NCI-H146 treated with DMSO at 0.1 percent for 48 hours (cell line): ENCODE data around the gene KCNRG.
"Not testable (repeated sequence)": the region's sequence is repeated elsewhere in the genome, so short reads cannot be mapped to it uniquely, and the experiment has no call there.

ENCODE experiments used
- DNase-seq: peaks from one replicate; lab custom pipeline; 2025; ENCODE audit not compliant: unreplicated experiment; lab: John Stamatoyannopoulos, UW

The KCNRG gene

GRCh38 chr13:50015258-50015657 lies at the start of gene KCNRG:
TSS of gene KCNRG (plus strand) at chr13:50015444. CDS start at chr13:50015494, 50 bp downstream.
- DNase-seq, result no peak

DNA sequence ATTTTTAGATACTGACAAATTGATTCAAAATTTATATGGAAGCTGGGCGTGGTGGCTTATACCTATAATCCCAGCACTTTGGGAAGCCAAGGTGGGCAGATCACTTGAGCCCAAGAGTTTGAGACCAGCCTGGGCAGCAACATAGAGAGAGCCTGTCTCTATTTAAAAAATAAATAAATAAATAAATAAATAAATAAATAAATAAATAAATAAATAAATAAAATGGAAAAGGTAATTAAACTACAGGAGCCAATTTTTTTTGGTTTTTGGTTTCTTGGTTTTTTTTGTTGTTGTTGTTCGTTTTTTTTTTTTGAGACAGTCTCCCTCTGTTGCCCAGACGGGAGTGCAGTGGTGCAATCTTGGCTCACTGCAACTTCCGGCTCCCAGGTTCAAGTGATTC lies 47.8 kb upstream of the KCNRG start:
- DNase-seq, result no peak

GRCh38 chr13:49972709-49973108 lies 42.5 kb upstream of the KCNRG start:
- no peak for DNase-seq

- DNase-seq, result no peak
Measured at GRCh38 chr13:49975826-49976225, 39.4 kb upstream of the KCNRG start.

- peak; percentile 34 for DNase-seq
Measured at GRCh38 chr13:49976314-49977258, 38.7 kb upstream of the KCNRG start.

DNA sequence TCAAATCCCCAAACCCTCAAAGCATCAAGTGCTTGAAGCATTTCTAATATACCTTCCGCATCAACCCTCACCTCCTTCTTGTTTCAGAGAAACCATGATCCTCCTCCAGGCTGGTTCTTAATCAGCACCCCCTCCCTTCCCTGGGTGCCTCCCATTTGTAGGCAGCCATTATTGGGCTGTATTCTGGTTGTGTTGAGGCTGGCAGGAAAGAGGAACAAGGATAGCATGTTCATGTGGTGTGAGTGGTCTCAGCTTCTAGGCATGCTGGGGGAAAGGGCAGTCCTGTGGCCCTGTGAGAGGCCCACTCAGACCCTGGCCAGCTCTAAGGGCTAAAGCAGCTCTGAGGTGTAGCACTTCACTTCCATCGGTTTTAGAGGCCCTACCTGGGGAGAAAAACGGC lies 37.3 kb upstream of the KCNRG start:
- no peak for DNase-seq

GRCh38 chr13:49980266-49980665 lies 35.0 kb upstream of the KCNRG start:
- DNase-seq, result no peak

DNA sequence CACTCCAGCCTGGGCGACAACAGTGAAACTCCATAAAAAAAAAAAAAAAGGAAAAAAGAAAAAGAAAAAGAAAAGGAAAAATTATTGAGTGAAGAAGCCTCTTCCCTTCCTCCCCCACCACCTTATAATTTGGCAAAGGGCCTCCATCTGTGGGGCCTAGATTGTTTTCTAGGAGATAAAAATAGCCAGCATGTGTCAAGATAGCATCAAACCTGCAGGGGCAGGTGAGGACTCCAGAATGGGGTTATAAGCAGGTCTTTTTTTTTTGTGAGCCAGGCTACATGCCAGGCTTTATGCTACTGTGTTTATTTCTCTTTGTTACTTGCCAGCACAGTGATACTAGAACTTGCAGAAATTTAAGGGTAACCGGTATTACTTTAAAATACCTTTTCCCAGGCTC lies 30.1 kb upstream of the KCNRG start:
- no peak for DNase-seq

GRCh38 chr13:49986471-49986870 lies 28.8 kb upstream of the KCNRG start:
- DNase-seq, result no peak

DNA sequence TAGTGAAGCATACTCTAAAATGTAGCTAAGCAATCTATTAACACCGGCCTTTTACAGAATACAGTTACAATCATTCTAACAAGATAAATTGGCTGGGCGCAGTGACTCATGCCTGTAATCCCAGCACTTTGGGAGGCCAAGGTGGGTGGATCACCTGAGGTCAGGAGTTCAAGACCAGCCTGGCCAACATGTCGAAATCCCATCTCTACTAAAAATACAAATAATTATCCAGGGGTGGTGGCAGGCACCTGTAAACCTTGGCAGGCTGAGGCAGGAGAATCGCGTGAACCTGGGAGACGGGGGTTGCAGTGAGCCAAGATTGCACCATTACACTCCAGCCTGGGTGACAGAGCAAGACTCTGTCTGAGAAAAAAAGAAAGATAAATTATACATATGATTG lies 24.6 kb upstream of the KCNRG start:
- not testable (repeated sequence) for DNase-seq

DNA sequence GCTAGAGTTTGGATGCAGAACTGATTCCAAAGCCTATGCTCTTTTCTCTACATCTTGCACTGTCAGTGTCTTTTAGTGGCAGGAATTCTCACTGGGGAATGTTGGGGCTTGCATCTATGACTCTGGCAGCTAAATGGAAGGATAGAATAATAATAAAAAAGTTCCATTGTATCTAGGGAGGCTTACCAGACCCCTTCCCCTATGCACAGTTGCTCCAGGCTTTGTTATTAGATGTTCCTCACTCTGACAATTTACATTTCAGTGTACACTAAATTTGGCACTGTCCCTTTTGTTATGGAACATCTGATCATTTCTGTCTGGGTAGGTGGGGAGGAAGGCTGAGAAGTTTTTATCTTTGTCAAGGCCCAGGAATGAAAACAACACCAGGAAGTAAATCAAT lies 22.1 kb upstream of the KCNRG start:
- no peak for DNase-seq

DNA sequence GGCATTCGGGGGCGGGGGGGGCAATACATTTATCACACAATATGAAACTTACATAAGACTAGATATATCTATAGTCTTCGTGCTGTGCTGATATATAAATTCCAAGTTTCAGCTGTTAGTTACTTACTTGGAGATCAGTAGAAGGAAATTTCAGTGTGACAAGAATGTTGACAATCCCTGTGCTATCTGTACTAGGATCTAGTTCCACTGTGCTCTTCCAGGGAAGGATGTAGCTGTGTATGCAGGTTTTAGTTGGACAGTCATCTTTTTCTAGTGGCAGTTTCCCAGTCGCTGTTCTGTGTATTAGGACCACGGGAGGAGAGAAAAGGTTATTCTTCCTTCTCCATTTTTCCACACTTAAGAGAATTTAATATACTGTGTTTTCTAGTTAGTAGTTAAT lies 21.6 kb upstream of the KCNRG start:
- DNase-seq, result no peak

DNA sequence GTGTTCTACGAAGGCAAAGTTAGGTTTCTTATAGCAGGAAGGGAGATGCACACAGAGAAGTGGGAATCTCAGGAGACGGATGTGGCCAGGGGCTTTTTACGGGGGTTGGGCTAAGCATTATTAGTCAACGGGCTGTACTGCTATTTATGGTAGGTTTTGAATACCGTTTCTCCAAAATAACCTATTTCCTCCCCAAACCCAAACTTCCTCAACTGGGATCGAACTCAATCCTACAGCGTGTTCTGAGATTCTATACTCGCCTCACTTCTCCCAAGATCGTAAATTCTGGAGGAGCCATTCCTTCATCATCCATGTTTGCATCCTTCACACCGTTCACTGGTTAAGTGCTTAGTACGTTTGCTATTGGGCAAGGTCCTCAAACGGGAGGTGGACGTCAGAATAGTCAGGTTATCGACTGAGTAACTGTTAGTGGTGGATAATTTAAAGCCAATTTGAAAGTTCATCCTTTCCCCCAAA lies 19.6 kb upstream of the KCNRG start:
- no peak for DNase-seq

- DNase-seq, result peak; percentile 23
Measured at GRCh38 chr13:49996161-49996915, 18.9 kb upstream of the KCNRG start.

DNA sequence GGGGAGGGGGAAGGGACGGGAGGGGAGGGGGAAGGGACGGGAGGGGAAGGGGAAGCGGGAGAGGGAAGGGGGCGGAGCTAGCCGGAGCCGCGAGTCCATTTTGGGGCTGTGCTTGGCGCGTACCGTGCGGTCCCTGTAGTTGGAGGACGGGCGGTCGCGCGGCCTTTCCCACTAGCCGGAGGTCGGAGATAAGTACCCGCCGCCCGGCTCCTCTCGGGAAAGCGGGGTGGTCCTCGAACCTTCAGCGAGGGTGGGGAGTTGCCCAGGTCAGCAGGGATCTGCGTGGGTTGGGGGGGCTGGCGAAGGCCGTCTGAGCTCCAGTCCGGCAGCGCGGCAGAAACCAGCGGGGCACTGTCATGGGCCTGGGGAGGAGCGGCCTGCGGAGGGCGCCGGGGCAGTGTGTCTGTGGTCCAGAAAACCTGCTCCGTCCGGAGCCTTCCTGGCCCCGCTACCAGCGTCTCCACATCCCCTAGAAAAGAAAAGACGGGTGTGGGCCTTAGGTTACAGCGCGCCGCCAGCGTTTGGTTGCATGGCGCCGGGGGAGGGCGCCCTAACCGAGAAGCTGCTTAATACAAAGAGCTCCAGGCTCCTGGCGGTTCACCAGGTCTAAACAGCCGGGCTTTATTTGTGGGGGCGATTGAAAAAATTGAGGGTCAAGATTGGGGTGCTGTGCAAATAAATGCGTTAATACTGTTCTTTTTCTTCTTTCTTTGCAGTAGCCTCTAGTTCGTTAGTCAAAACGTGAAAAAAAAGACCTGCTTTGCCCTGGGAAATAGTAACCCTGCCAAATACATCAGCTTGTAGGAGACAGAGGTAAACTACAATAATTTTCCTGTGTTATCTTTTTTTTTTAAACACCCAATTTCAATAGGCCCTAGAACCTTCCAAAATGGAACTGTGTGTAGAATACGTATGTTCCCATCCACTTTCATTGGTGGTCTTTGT lies 18.0 kb upstream of the KCNRG start, which contains the start of gene TRIM13:
TSS of gene TRIM13 (plus strand) at position 92 of the 945 bp plus-strand sequence. CDS start 14,899 bp downstream, outside the sequence.
- DNase-seq, result peak; percentile 64

GRCh38 chr13:49997955-49998354 lies 17.3 kb upstream of the KCNRG start:
- no peak for DNase-seq

DNA sequence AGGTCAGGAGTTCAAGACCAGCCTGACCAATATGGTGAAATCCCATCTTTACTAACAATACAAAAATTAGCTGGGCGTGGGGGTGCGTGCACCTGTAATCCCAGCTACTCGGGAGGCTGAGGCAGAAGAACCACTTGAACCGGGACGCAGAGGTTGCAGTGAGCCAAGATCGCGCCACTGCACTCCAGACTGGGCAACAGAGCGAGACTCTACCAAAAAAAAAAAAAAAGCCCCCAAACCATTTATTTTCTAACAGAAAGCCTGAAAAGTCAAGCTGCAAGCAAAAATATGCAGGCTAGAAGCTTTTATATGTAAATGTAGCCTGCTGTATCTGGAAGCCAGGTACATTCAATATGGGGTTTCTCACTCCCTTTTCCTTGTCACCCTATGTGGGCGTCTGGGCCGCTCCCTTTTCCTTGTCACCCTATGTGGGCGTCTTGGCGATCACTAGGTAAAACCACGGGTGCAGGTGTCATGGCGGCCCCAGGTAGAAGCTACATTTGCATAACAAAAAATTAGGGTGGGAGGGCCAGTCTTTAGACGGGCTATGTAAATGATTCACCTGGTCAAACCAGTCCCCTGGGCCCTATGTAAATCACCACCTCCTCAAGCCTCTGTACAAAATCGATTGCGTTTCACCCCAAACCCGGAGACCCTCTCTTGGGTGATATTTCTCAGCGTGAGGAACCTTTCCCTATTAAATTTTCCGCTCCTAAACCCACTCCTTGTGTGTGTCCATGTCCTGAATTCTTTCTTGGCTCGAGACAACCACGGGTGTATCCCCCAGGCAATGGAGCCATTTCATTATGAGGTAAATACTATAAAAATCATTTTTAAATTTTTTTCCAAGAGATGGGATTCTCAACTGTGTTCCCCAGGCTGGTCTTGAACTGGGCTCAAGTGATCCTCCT lies 16.3 kb upstream of the KCNRG start:
- DNase-seq, result no peak

- no peak for DNase-seq
Measured at GRCh38 chr13:50001287-50001686, 14.0 kb upstream of the KCNRG start.

- DNase-seq, result no peak
Measured at GRCh38 chr13:50006426-50007135, 8.7 kb upstream of the KCNRG start.
